Activated T-helper 17 cell treated with anti-CD3 and anti-CD28 coated beads, Interleukin-2, amount 50 U/mL, for 72 hours (primary cell): ENCODE results near the gene ARVCF. TPM values are rescaled to one million over a fixed set of nuclear protein-coding genes. Genes with fewer than 3 reads are reported as not detected.

Source experiments
- ATAC-seq: fragments of 150-1000 bp; cut with Tn5 transposase; replicated peaks from 2 replicates; pipeline ENCODE4 v1.10.0; 2021; ENCODE audit warnings: mild to moderate bottlenecking, moderate library complexity
- H3K27ac Mint-ChIP-seq: one replicate; pipeline ENCODE4 v1.8.0; 2022; ENCODE audit warnings: mixed read lengths
- H3K27me3 Mint-ChIP-seq: one replicate; pipeline ENCODE4 v1.8.0; 2022; ENCODE audit warnings: mixed read lengths
- H3K36me3 Mint-ChIP-seq: one replicate; pipeline ENCODE4 v1.8.0; 2022; ENCODE audit warnings: low read depth, mild to moderate bottlenecking, mixed read lengths
- H3K4me1 Mint-ChIP-seq: one replicate; pipeline ENCODE4 v1.8.0; 2022; ENCODE audit warnings: mixed read lengths
- H3K4me3 Mint-ChIP-seq: one replicate; pipeline ENCODE4 v1.8.0; 2022; ENCODE audit warnings: mild to moderate bottlenecking, mixed read lengths
- H3K9me3 Mint-ChIP-seq: one replicate; pipeline ENCODE4 v1.8.0; 2022; ENCODE audit warnings: mixed read lengths
- total RNA-seq, 2 donors: library from RNA; stranded (reverse); gene quantifications; one replicate each; pipeline ENCODE4 v1.2.3, GENCODE V29; 2022

Gene ARVCF
- total RNA-seq, 2 donors from 2014 or later = 1.0 to 1.2 TPM

GRCh38 chr22:20056696-20057386 lies 40.2 kb upstream of the ARVCF start:
- Mint-ChIP-seq H3K27me3 (no peaks in the 10 kb centered on the region), H3K4me1 (no peaks in the 10 kb centered on the region), H3K4me3 (no peak overlapping the region), H3K27ac (no peak overlapping the region), H3K9me3 (no peaks in the 10 kb centered on the region), H3K36me3 (peaks cover 33% of the 10 kb centered on the region)
- ATAC-seq = no peak

DNA sequence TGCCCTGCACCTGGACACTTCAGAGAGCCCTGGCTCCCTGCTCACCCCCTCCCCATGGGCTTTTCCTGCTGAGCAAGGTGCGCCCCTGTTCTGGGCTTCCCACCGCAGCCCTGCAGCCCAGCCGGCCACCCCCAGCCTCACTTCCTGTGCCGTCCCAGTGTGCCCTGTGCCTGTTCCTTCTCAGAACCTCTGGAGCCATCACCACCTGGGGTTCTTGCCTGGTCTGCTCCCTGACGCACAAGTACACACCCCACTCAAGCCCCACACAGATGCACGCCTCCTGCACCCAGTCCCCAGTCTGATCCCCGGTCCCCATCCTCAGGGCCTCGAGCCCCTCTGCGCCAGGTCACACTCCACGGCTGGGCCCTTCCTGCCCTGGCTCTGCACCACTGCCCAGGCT lies 39.5 kb upstream of the ARVCF start:
- no peak overlapping the region for H3K4me3 Mint-ChIP-seq

DNA sequence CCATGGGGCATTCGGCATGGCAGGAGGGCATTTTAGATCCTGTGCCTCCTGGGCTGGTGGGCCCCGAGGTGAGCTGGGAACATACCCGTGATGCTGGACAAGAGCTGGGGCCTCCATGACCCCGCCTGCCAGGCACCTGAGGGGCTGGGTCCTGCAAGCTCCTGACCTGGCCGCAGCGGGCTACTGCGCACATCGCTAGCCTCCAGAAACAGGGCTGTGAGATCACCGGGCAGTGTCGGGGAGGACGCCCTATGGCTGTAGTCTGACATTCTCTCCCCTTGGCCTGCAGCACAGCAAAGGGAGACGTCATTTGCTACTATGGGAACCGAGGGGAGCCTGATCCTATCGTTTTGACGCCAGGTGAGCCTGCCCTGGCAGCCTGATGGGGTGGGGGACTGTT lies 39.0 kb upstream of the ARVCF start:
- Mint-ChIP-seq H3K4me3 (no peak overlapping the region), H3K4me1 (no peaks in the 10 kb centered on the region), H3K9me3 (no peaks in the 10 kb centered on the region), H3K27me3 (no peaks in the 10 kb centered on the region), H3K27ac (no peak overlapping the region), H3K36me3 (peaks cover 33% of the 10 kb centered on the region)
- ATAC-seq = no peak

More for the DNA sequence above, 39.5 kb upstream of the ARVCF start:
- Mint-ChIP-seq H3K27ac (no peak overlapping the region), H3K27me3 (no peaks in the 10 kb centered on the region), H3K36me3 (peaks cover 33% of the 10 kb centered on the region), H3K4me1 (no peaks in the 10 kb centered on the region), H3K9me3 (no peaks in the 10 kb centered on the region)
- ATAC-seq = no peak

DNA sequence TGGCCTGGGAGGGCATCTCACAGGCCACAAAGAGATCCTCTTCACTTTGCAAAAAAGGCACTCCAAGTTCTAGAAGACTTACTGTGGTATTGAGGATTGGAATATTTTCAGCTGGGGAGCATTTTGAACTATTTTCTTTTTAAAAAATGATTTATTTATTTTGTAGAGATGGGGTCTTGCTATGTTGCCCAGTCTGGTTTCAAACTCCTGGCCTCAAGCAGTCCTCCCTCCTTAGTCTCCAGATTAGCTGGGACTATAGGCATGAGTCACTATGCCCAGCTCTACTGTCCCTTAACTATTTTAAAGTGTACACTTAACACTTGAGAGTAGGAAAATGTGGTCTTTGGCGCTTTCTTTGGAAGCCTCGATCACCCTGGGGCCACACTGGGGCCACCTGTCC lies 38.5 kb upstream of the ARVCF start:
- no peaks in the 10 kb centered on the region for H3K9me3 Mint-ChIP-seq
- H3K27me3 Mint-ChIP-seq = no peaks in the 10 kb centered on the region
- no peak for ATAC-seq
- H3K27ac Mint-ChIP-seq = no peak overlapping the region
- peaks cover 33% of the 10 kb centered on the region for H3K36me3 Mint-ChIP-seq
- no peak overlapping the region for H3K4me3 Mint-ChIP-seq
- H3K4me1 Mint-ChIP-seq = no peaks in the 10 kb centered on the region

DNA sequence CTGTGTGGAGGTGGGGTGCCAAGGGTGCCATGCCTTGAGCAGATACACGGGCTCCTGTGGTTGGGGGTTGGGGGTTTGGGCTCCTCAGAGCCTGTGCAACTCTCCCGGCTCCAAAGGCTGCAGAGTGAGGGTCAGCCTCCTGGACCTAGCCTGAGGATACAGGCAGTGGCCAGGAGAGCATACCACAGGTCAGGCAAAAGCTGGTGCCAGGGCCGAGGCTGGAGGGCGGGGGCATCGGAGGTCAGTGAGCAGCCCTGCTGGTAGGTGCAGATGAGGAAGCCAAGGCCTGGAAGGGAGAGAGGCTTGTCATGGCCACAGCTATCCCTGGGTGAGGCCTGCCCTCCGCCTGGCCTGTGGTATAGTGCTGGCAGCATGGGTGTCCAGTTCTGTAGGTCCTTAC lies 37.9 kb upstream of the ARVCF start:
- no peak overlapping the region for H3K4me3 Mint-ChIP-seq
- no peaks in the 10 kb centered on the region for H3K9me3 Mint-ChIP-seq
- no peaks in the 10 kb centered on the region for H3K4me1 Mint-ChIP-seq
- no peaks in the 10 kb centered on the region for H3K27me3 Mint-ChIP-seq
- ATAC-seq = no peak
- H3K36me3 Mint-ChIP-seq = peaks cover 38% of the 10 kb centered on the region
- H3K27ac Mint-ChIP-seq = no peak overlapping the region

DNA sequence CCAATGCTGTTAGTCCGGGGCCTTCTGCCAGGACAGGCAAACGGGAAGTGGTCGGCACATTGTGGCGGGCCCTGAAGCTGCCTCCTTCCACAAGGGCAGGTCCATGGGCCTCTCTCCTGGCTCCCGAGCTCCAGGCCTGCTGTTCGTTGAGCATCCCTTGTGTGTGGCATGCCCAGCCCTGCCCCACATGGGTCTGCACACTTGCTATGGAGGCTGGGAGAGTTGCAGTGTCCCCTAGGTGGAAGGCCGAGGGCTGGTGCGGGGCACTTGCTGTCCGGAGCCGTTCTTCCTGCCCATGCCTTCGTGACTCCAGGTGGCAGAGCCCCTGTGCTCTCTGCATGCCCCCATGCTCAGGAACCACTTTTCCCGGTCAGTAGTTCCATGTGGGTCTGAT lies 37.4 kb upstream of the ARVCF start:
- H3K9me3 Mint-ChIP-seq = no peaks in the 10 kb centered on the region
- H3K36me3 Mint-ChIP-seq = peaks cover 41% of the 10 kb centered on the region
- no peak overlapping the region for H3K4me3 Mint-ChIP-seq
- no peaks in the 10 kb centered on the region for H3K4me1 Mint-ChIP-seq
- no peaks in the 10 kb centered on the region for H3K27me3 Mint-ChIP-seq
- ATAC-seq = no peak
- no peak overlapping the region for H3K27ac Mint-ChIP-seq

- Mint-ChIP-seq H3K4me1 (no peaks in the 10 kb centered on the region), H3K27me3 (no peaks in the 10 kb centered on the region), H3K4me3 (no peak overlapping the region), H3K9me3 (no peaks in the 10 kb centered on the region), H3K27ac (no peak overlapping the region), H3K36me3 (peaks cover 41% of the 10 kb centered on the region)
- no peak for ATAC-seq
Observed at GRCh38 chr22:20053407-20054033, 36.9 kb upstream of the ARVCF start.

GRCh38 chr22:20052309-20053259 lies 36.0 kb upstream of the ARVCF start:
- H3K36me3 Mint-ChIP-seq = peaks cover 41% of the 10 kb centered on the region
- no peaks in the 10 kb centered on the region for H3K9me3 Mint-ChIP-seq
- peaks cover 5% of the 10 kb centered on the region for H3K4me1 Mint-ChIP-seq
- no peak for ATAC-seq
- H3K27me3 Mint-ChIP-seq = no peaks in the 10 kb centered on the region
- no peak overlapping the region for H3K4me3 Mint-ChIP-seq
- H3K27ac Mint-ChIP-seq = no peak overlapping the region

GRCh38 chr22:20051927-20052308 lies 35.3 kb upstream of the ARVCF start:
- Mint-ChIP-seq H3K27ac (no peak overlapping the region), H3K9me3 (no peaks in the 10 kb centered on the region)

GRCh38 chr22:20046730-20047129 lies 30.1 kb upstream of the ARVCF start:
- no peak for ATAC-seq
- Mint-ChIP-seq H3K9me3 (no peaks in the 10 kb centered on the region), H3K4me1 (peaks cover 10% of the 10 kb centered on the region), H3K4me3 (no peak overlapping the region), H3K36me3 (peaks cover 52% of the 10 kb centered on the region), H3K27ac (no peak overlapping the region), H3K27me3 (no peaks in the 10 kb centered on the region)

More at GRCh38 chr22:20051927-20052308, 35.3 kb upstream of the ARVCF start:
- no peak for ATAC-seq
- H3K4me1 Mint-ChIP-seq = peaks cover 5% of the 10 kb centered on the region
- H3K4me3 Mint-ChIP-seq = no peak overlapping the region
- no peaks in the 10 kb centered on the region for H3K27me3 Mint-ChIP-seq
- peaks cover 46% of the 10 kb centered on the region for H3K36me3 Mint-ChIP-seq

- Mint-ChIP-seq H3K4me3 (no peak overlapping the region), H3K4me1 (peaks cover 10% of the 10 kb centered on the region), H3K27me3 (no peaks in the 10 kb centered on the region), H3K9me3 (no peaks in the 10 kb centered on the region), H3K27ac (no peak overlapping the region), H3K36me3 (peaks cover 53% of the 10 kb centered on the region)
- no peak for ATAC-seq
Observed at GRCh38 chr22:20044495-20045151, 28.0 kb upstream of the ARVCF start.

GRCh38 chr22:20043997-20044342 lies 27.3 kb upstream of the ARVCF start:
- no peak for ATAC-seq
- Mint-ChIP-seq H3K9me3 (no peaks in the 10 kb centered on the region), H3K27me3 (no peaks in the 10 kb centered on the region), H3K27ac (no peak overlapping the region), H3K36me3 (peaks cover 47% of the 10 kb centered on the region), H3K4me1 (peaks cover 10% of the 10 kb centered on the region), H3K4me3 (no peak overlapping the region)

DNA sequence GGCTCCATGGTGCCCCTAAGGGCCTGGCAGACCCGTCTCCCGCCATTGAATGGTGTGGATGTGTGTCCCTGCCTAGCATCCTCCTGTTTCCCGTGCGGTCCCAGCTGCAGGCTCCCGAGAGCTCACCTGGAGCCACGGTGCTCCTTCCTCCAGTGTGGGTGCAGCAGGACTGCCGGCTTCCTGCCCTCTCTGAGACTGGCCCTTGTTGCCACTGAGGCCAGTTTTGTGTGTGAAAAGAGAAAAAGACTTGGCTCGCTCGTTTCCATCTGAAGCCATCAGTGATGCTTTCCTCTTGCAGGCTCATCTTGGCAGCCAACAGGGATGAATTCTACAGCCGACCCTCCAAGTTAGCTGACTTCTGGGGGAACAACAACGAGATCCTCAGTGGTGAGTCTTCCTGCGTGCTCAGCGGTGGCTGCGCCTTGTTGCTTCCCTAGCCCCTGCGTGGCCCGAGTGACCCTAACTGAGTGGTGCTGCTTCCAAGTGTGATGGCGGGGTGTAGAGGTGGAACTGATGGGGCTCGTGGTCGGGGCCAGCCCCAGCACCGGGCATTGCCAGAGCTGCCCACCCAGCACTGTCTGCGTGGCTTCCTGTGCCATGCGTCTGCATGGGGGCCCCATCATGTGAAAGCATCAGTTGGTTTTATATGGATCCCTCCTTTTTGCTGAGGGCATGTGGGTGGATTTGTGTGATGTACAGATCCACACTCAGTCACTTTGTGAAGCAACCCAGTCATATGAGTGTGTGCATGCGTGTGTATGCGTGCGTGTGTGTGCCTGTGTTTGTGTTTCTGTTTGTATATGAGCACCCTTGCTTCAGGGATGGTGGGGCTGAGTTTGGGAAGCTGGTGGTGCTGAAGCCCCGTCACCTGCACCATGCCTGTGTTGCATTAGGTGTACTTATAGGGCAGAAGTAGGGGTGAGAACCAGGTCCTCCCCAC lies 26.7 kb upstream of the ARVCF start:
- peaks cover 8% of the 10 kb centered on the region for H3K4me1 Mint-ChIP-seq
- no peak for ATAC-seq
- H3K4me3 Mint-ChIP-seq = no peak overlapping the region
- H3K36me3 Mint-ChIP-seq = peaks cover 46% of the 10 kb centered on the region
- H3K27me3 Mint-ChIP-seq = no peaks in the 10 kb centered on the region
- H3K9me3 Mint-ChIP-seq = no peaks in the 10 kb centered on the region
- no peak overlapping the region for H3K27ac Mint-ChIP-seq
